Keratinocyte (primary cell): ENCODE data around the gene SEMA3C. TPM values are rescaled to one million over a fixed set of nuclear protein-coding genes. Genes with fewer than 3 reads are reported as not detected.

Experiments
- DNase-seq: peaks from one replicate; pipeline ENCODE4 v3.0.0-alpha.2; 2011; ENCODE audit warnings: low read depth, missing footprints, low spot score
- FAIRE-seq: peaks from 2 replicates; lab custom pipeline; 2011; peaks lifted over from hg19 to GRCh38; lab: Jason Lieb, UNC
- H2AFZ ChIP-seq: 2 replicates; pipeline ENCODE4 v1.6.0; 2012; ENCODE audit warnings: low read length, control low read depth, inconsistent platforms; ENCODE audit not compliant: control insufficient read depth
- H3K27ac ChIP-seq: 2 replicates; pipeline ENCODE4 v1.5.1; 2011; ENCODE audit warnings: low read length; ENCODE audit not compliant: control insufficient read depth, insufficient read depth
- H3K27me3 ChIP-seq: 3 replicates; pipeline ENCODE4 v1.6.0; 2011; ENCODE audit warnings: low read length; ENCODE audit not compliant: control insufficient read depth, insufficient read depth; ENCODE audit errors: extremely low read depth
- H3K36me3 ChIP-seq, 2 experiments: 2 replicates in 1 of 2; 3 replicates in 1 of 2; pipeline ENCODE4 v1.5.1; 2011; ENCODE audit warnings: low read length in 2 of 2, mild to moderate bottlenecking in 1 of 2; ENCODE audit not compliant: control insufficient read depth in 2 of 2, insufficient read depth in 2 of 2; ENCODE audit errors: extremely low read depth in 1 of 2
- H3K4me1 ChIP-seq: 3 replicates; pipeline ENCODE4 v1.5.1; 2011; ENCODE audit warnings: low read length; ENCODE audit not compliant: control insufficient read depth, insufficient read depth; ENCODE audit errors: extremely low read depth
- H3K4me2 ChIP-seq: 3 replicates; pipeline ENCODE4 v1.6.0; 2011; ENCODE audit warnings: low read depth, low read length; ENCODE audit not compliant: control insufficient read depth, insufficient read depth; ENCODE audit errors: extremely low read depth
- H3K4me3 ChIP-seq, 3 experiments: fragments of 200-600 bp in 1 of 3; sonication (generic) in 1 of 3; 2 replicates in 2 of 3; 3 replicates in 1 of 3; pipeline ENCODE4 v1.5.1; 2011 to 2016; ENCODE audit warnings: low read length in 3 of 3, mild to moderate bottlenecking in 3 of 3, control low read depth in 2 of 3, inconsistent platforms in 1 of 3, low read depth in 1 of 3, mixed read lengths in 1 of 3, mixed run types in 1 of 3, moderate library complexity in 1 of 3; ENCODE audit not compliant: control insufficient read depth in 2 of 3, insufficient read depth in 2 of 3; ENCODE audit errors: extremely low read depth in 1 of 3
- H3K79me2 ChIP-seq: 2 replicates; pipeline ENCODE4 v1.6.0; 2012; ENCODE audit warnings: low read length; ENCODE audit not compliant: control insufficient read depth, insufficient read depth
- H3K9ac ChIP-seq: 3 replicates; pipeline ENCODE4 v1.6.0; 2011; ENCODE audit warnings: low read length; ENCODE audit not compliant: control insufficient read depth, insufficient read depth; ENCODE audit errors: extremely low read depth
- H3K9me1 ChIP-seq: 3 replicates; pipeline ENCODE4 v1.6.0; 2011; ENCODE audit warnings: low read length; ENCODE audit not compliant: control insufficient read depth, insufficient read depth; ENCODE audit errors: extremely low read depth
- H3K9me3 ChIP-seq: 2 replicates; pipeline ENCODE4 v1.5.1; 2012; ENCODE audit warnings: low read depth, low read length; ENCODE audit not compliant: control insufficient read depth
- H4K20me1 ChIP-seq: 3 replicates; pipeline ENCODE4 v1.6.0; 2011; ENCODE audit warnings: low read length; ENCODE audit not compliant: control insufficient read depth, insufficient read depth; ENCODE audit errors: extremely low read depth
- EZH2 ChIP-seq: IDR thresholded peaks from one replicate; pipeline ENCODE4 v1.6.1; 2012; ENCODE audit warnings: inconsistent platforms, mild to moderate bottlenecking, low read length, moderate library complexity
- dilution Hi-C: fragments of 300-500 bp; cut with MboI; formaldehyde crosslinking; loops from one replicate; pipeline ENCODE4 v1.7.0; 2020; ENCODE audit warnings: low sequenced_read_pairs; ENCODE audit not compliant: extremely low pct_ligation_motif_present
- polyA minus RNA-seq, 3 experiments: library from RNA; depleted of rRNA, polyadenylated mRNA; stranded (reverse); fragments of >200 nt; gene quantifications; 1 replicate in 1 of 3; 2 replicates in 1 of 3; 3 replicates in 1 of 3; pipeline ENCODE4 v1.2.3, GENCODE V29; 2011
- polyA plus RNA-seq, 5 experiments: library from polyadenylated mRNA; depleted of rRNA in 3 of 5; stranded (reverse) in 3 of 5; stranded (forward) in 1 of 5; unstranded in 1 of 5; fragments of >200 nt; gene quantifications; 1 replicate in 1 of 5; 2 replicates in 3 of 5; 3 replicates in 1 of 5; pipeline versions ENCODE4 v1.2.1 to v1.2.3, GENCODE V29; 2011 to 2012; ENCODE audit warnings: missing spikeins in 2 of 5, low read depth in 1 of 5, low replicate concordance in 1 of 5
- TF ChIP-seq, protein P1 (sequence below), 3 experiments: IDR thresholded peaks in 1 of 3; conservative IDR thresholded peaks in 1 of 3; optimal IDR thresholded peaks in 1 of 3; 2 replicates in 2 of 3; 3 replicates in 1 of 3; pipeline versions ENCODE3 to v1.5.1; 2011; ENCODE audit warnings: low read length in 3 of 3, mild to moderate bottlenecking in 3 of 3, moderate library complexity in 2 of 3, control low read depth in 1 of 3, inconsistent platforms in 1 of 3; ENCODE audit not compliant: insufficient read depth in 2 of 3; ENCODE audit errors: extremely low read depth in 1 of 3

The SEMA3C gene
- polyA plus RNA-seq (142 to 200 TPM (median 190 TPM) in 3 replicates), polyA minus RNA-seq (232 to 438 TPM (median 340 TPM) in 3 replicates)
- 36.1 TPM for polyA plus RNA-seq (2011; ENCODE audit: low read depth)
- 47.4 and 74.8 TPM in 2 replicates for polyA plus RNA-seq (2011; cell fraction: cytosol; rRNA removed)
- 183 and 191 TPM in 2 replicates for polyA plus RNA-seq (2011; cell fraction: nucleus; rRNA removed)
- polyA plus RNA-seq (2012; ENCODE audit: low replicate concordance), result 42.1 and 113 TPM in 2 replicates
- polyA minus RNA-seq (2011; cell fraction: cytosol; rRNA and poly(A)+ RNA removed), result 167 TPM
- polyA minus RNA-seq (2011; cell fraction: nucleus; rRNA and poly(A)+ RNA removed), result 443 and 1,012 TPM in 2 replicates

DNA sequence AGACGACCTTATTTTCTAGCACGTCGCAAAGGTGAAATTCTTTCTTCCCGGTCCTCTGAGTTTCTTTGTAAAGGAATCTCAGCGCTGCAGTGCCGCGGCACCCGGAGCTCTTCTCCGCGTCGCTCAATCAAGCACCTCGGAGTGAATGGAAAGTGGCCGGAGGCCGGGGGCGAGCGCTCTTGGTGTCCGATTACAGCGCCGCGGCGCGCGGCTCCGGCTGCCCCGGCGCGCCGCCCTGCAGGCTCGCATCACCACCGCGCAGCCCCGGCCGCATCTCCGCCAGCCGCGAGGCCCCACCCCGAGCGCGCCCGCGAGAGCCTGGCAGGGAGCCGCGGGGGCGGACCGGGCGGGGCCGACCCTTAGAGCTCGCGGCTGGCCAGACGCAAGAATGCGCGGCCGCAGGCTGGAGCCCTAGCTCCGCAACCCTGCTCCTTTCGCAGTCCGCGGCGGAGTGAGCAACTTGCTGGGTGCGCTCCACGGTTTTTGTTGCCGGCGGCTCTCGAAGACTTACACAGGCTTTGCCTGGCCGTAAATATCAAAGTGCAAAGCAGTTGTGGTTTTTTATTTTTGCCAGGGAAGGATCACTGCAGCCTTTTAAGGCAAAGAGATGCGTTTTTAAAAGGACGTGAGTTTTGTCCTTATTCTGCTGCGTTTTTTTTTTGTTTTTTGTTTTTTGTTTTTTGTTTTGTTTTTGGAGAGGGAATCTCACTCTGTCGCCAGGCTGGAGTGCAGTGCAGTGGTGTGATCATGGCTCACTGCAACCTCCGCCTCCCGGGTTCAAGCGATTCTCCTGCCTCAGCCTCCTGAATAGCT is at the start of gene SEMA3C:
Gene SEMA3C, minus strand, starts transcription at position 143 of the 813 bp plus-strand sequence. CDS start 2,270 bp downstream, outside the sequence.
- Histone ChIP-seq H3K36me3 (peaks cover 9 to 20% of the 10 kb centered on the region in 2 experiments), H3K27ac (peak within 1 kb of the TSS; percentile 97), H4K20me1 (no peaks in the 10 kb centered on the region), H3K9ac (peak within 1 kb of the TSS; percentile 85), H3K27me3 (no peaks in the 10 kb centered on the region), H3K9me1 (no peaks in the 10 kb centered on the region), H3K9me3 (no peaks in the 10 kb centered on the region), H3K4me3 (peak within 1 kb of the TSS; percentile 70 to 81 (median 79)), H3K4me2 (peak within 1 kb of the TSS; percentile 59), H2AFZ (peak within 1 kb of the TSS; percentile 51), H3K4me1 (peaks cover 61% of the 10 kb centered on the region), H3K79me2 (peaks cover 47% of the 10 kb centered on the region)
- peak; percentile 67 for FAIRE-seq
- TF ChIP-seq EZH2, result no peak
- TF ChIP-seq, protein P1, sequence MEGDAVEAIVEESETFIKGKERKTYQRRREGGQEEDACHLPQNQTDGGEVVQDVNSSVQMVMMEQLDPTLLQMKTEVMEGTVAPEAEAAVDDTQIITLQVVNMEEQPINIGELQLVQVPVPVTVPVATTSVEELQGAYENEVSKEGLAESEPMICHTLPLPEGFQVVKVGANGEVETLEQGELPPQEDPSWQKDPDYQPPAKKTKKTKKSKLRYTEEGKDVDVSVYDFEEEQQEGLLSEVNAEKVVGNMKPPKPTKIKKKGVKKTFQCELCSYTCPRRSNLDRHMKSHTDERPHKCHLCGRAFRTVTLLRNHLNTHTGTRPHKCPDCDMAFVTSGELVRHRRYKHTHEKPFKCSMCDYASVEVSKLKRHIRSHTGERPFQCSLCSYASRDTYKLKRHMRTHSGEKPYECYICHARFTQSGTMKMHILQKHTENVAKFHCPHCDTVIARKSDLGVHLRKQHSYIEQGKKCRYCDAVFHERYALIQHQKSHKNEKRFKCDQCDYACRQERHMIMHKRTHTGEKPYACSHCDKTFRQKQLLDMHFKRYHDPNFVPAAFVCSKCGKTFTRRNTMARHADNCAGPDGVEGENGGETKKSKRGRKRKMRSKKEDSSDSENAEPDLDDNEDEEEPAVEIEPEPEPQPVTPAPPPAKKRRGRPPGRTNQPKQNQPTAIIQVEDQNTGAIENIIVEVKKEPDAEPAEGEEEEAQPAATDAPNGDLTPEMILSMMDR (optimal IDR thresholded peaks at IDR 0.05 in 1 of 3, IDR thresholded peaks at IDR 0.05 in 1 of 3, conservative IDR thresholded peaks at IDR 0.05 in 1 of 3; ENCODE audit: extremely low read depth in 1 of 3, insufficient read depth in 2 of 3, low read length in 3 of 3), result peak in 1 of 3 experiments; percentile 7
- dilution Hi-C loops, result no loop called here
- DNase-seq, result peak; percentile 45

DNA sequence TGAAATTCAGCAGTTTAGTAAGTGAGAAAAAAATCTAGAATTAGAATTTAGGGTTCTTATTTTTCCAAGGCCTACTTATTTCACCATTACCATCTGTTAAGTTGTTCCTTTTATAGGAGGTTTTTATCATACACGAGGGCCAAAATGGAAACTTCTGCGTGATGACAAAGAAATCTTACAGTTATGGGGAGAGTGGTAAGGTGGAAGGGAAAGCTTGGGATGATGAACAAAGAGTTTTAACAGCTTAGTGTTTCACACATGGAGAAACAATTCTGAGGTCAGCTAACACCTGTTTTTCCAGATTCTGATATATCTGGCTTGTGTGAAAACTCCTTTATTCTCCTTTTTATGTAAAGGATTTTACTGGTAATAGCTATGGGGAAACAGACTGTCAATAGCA is 49.8 kb upstream of the SEMA3C start:
- H3K79me2 ChIP-seq, result no peaks in the 10 kb centered on the region
- H3K27ac ChIP-seq, result no peak overlapping the region
- DNase-seq (no peak), FAIRE-seq (no peak)
- H3K36me3 ChIP-seq, result no peaks in the 10 kb centered on the region
- no peak overlapping the region for H2AFZ ChIP-seq
- H3K9me3 ChIP-seq, result no peaks in the 10 kb centered on the region
- no peak overlapping the region for H3K4me2 ChIP-seq
- no peak for TF ChIP-seq EZH2
- TF ChIP-seq, protein P1 (optimal IDR thresholded peaks at IDR 0.05 in 1 of 3, IDR thresholded peaks at IDR 0.05 in 1 of 3, conservative IDR thresholded peaks at IDR 0.05 in 1 of 3; ENCODE audit: extremely low read depth in 1 of 3, insufficient read depth in 2 of 3, low read length in 3 of 3), result no peak
- no peaks in the 10 kb centered on the region for H3K9me1 ChIP-seq
- no peak overlapping the region for H3K4me3 ChIP-seq
- H3K27me3 ChIP-seq, result no peaks in the 10 kb centered on the region
- dilution Hi-C loops, result no loop called here
- no peaks in the 10 kb centered on the region for H3K4me1 ChIP-seq
- no peak overlapping the region for H3K9ac ChIP-seq
- H4K20me1 ChIP-seq, result no peaks in the 10 kb centered on the region
